HepG2 (cell line): ENCODE measurements around the gene AHNAK. TPM values are rescaled to one million over a fixed set of nuclear protein-coding genes. Genes with fewer than 3 reads are reported as not detected.

Source experiments
- ATAC-seq: fragments of 200-7000 bp; cut with Tn5 transposase; 3 replicates; pipeline ENCODE4 v1.9.1; 2020; ENCODE audit warnings: mild to moderate bottlenecking, moderate library complexity
- BruUV-seq: library from RNA; stranded (reverse); fragments of 400-500 nt; replicated peaks from 2 replicates; lab custom pipeline; 2021; lab: Mats Ljungman, UMichigan
- CTCF ChIA-PET: fragments of 300-600 bp; formaldehyde crosslinking; extraction: SDS; loops from one replicate; lab custom pipeline; 2021; ENCODE audit warnings: low total read pairs, inconsistent platforms, low intra/inter-chr PET ratio; lab: Yijun Ruan, JAX
- POLR2A ChIA-PET: fragments of 350-600 bp; sonication (Branson Sonifier 250); formaldehyde crosslinking; loops from one replicate; lab custom pipeline; 2020; ENCODE audit warnings: antibody characterized with exemption, inconsistent platforms; lab: Yijun Ruan, JAX
- DNase-seq: peaks from one replicate; pipeline ENCODE4 v3.0.0-alpha.2; 2015; ENCODE audit warnings: low spot score
- FAIRE-seq: peaks from 3 replicates; lab custom pipeline; 2011; peaks lifted over from hg19 to GRCh38; lab: Jason Lieb, UNC
- H2AFZ ChIP-seq: one replicate; pipeline ENCODE4 v1.6.1; 2011; ENCODE audit warnings: low read length, inconsistent platforms
- H3K27ac ChIP-seq: fragments of 300-600 bp; 3 replicates; pipeline ENCODE4 v1.8.0; 2011; ENCODE audit warnings: mixed run types, mild to moderate bottlenecking, mixed read lengths, low read length, inconsistent platforms; ENCODE audit not compliant: insufficient read depth; ENCODE audit errors: extremely low read length
- H3K27me3 ChIP-seq, 2 experiments: fragments of 200-600 bp in 1 of 2; 2 replicates in 1 of 2; 3 replicates in 1 of 2; pipeline versions ENCODE4 v1.6.0 to v1.8.0; 2011; ENCODE audit warnings: low read length in 2 of 2, mild to moderate bottlenecking in 2 of 2, moderate library complexity in 2 of 2, inconsistent platforms in 1 of 2; ENCODE audit not compliant: insufficient read depth in 2 of 2, control insufficient read depth in 1 of 2
- H3K36me3 ChIP-seq, 2 experiments: fragments of 200-600 bp in 1 of 2; replicated peaks in 1 of 2; 2 replicates in 1 of 2; 3 replicates in 1 of 2; pipeline versions ENCODE4 v1.5.1 to v1.8.0; 2011; ENCODE audit warnings: low read length in 2 of 2, inconsistent platforms in 1 of 2; ENCODE audit not compliant: insufficient read depth in 2 of 2, control insufficient read depth in 1 of 2
- H3K4me1 ChIP-seq: 2 replicates; pipeline ENCODE4 v1.5.1; 2012; ENCODE audit warnings: low read length, inconsistent platforms; ENCODE audit not compliant: insufficient read depth
- H3K4me2 ChIP-seq: 2 replicates; pipeline ENCODE4 v1.6.0; 2011; ENCODE audit warnings: low read depth, low read length, inconsistent platforms
- H3K4me3 ChIP-seq, 3 experiments: fragments of 200-600 bp in 1 of 3; sonication (generic), shearing (Covaris generic) in 1 of 3; replicated peaks in 1 of 3; 2 replicates each; pipeline ENCODE4 v1.5.1; 2011 to 2016; ENCODE audit warnings: low read length in 3 of 3, inconsistent platforms in 2 of 3, low read depth in 2 of 3, mild to moderate bottlenecking in 2 of 3, control low read depth in 1 of 3, mixed read lengths in 1 of 3; ENCODE audit not compliant: insufficient read depth in 1 of 3
- H3K79me2 ChIP-seq: one replicate; pipeline ENCODE4 v1.6.1; 2011; ENCODE audit warnings: low read length, inconsistent platforms; ENCODE audit not compliant: insufficient read depth
- H3K9ac ChIP-seq: 2 replicates; pipeline ENCODE4 v1.6.0; 2011; ENCODE audit warnings: mild to moderate bottlenecking, low read depth, low read length, inconsistent platforms; ENCODE audit not compliant: insufficient read depth
- H3K9me3 ChIP-seq: 2 replicates; pipeline ENCODE4 v1.5.1; 2012; ENCODE audit warnings: mild to moderate bottlenecking, low read length
- H4K20me1 ChIP-seq: 2 replicates; pipeline ENCODE4 v1.6.0; 2011; ENCODE audit warnings: inconsistent platforms, mild to moderate bottlenecking, low read length, moderate library complexity; ENCODE audit not compliant: insufficient read depth
- ELF3 ChIP-seq: IDR thresholded peaks from 2 replicates; pipeline ENCODE4 v1.6.1; 2016; ENCODE audit warnings: missing genetic modification reagents, missing compliant biosample characterization
- FOXO4 ChIP-seq: sonication (generic); formaldehyde crosslinking; conservative IDR thresholded peaks from 2 replicates; pipeline ENCODE4 v1.8.1; 2023; ENCODE audit warnings: missing genetic modification reagents
- HIC2 ChIP-seq: sonication (generic); formaldehyde crosslinking; IDR thresholded peaks from 2 replicates; pipeline ENCODE4 v1.9.0; 2022; ENCODE audit warnings: low read depth, missing genetic modification reagents
- KMT2B ChIP-seq: IDR thresholded peaks from 2 replicates; pipeline ENCODE4 v1.6.1; 2016; ENCODE audit warnings: missing genetic modification reagents, missing compliant biosample characterization
- MAFK ChIP-seq, 2 experiments: IDR thresholded peaks in 1 of 2; conservative IDR thresholded peaks in 1 of 2; 2 replicates each; pipeline ENCODE4 v1.6.1; 2011; ENCODE audit warnings: improper control_type of control experiment in 2 of 2, low read length in 2 of 2
- MEIS1 ChIP-seq: sonication (generic); formaldehyde crosslinking; IDR thresholded peaks from 2 replicates; pipeline ENCODE4 v1.9.0; 2021; ENCODE audit warnings: mild to moderate bottlenecking, missing genetic modification reagents, moderate library complexity, borderline replicate concordance
- NCOA1 ChIP-seq: sonication (generic); formaldehyde crosslinking; IDR thresholded peaks from 2 replicates; pipeline ENCODE4 v1.9.0; 2021; ENCODE audit warnings: missing genetic modification reagents
- SRSF9 ChIP-seq: fragments of 200-400 bp; formaldehyde crosslinking; IDR thresholded peaks from 2 replicates; pipeline ENCODE4 v1.6.1; 2018; ENCODE audit warnings: borderline replicate concordance, mild to moderate bottlenecking, low read depth, low read length; ENCODE audit not compliant: insufficient read depth, poor library complexity, severe bottlenecking
- TOPORS ChIP-seq: sonication (generic); formaldehyde crosslinking; IDR thresholded peaks from 2 replicates; pipeline ENCODE4 v1.8.0; 2023; ENCODE audit warnings: mild to moderate bottlenecking, missing genetic modification reagents
- ZNF121 ChIP-seq: sonication (generic); formaldehyde crosslinking; IDR thresholded peaks from 2 replicates; pipeline ENCODE4 v1.5.0; 2020; ENCODE audit warnings: mild to moderate bottlenecking, missing genetic modification reagents
- ZNF260 ChIP-seq: sonication (generic); formaldehyde crosslinking; IDR thresholded peaks from 2 replicates; pipeline ENCODE4 v1.4.0; 2020; ENCODE audit warnings: missing genetic modification reagents, low read depth, mild to moderate bottlenecking, borderline replicate concordance
- ZSCAN31 ChIP-seq: sonication (generic); formaldehyde crosslinking; IDR thresholded peaks from 2 replicates; pipeline ENCODE4 v1.5.0; 2020; ENCODE audit warnings: low read depth, mild to moderate bottlenecking, missing genetic modification reagents
- WGBS: methylation state at CpG from one replicate; pipeline ENCODE4 v1.1.6; 2017; ENCODE audit warnings: low lambda C conversion rate; 5-methylcytosine and 5-hydroxymethylcytosine counted together
- in situ Hi-C: cut with HindIII; loops from 2 replicates; pipeline ENCODE4 v1.10.0; 2017; ENCODE audit warnings: low pct_unique_long_range_greater_than_20kb; ENCODE audit not compliant: extremely low pct_ligation_motif_present
- intact Hi-C: fragments of 100-400 bp; cut with micrococcal nuclease; formaldehyde crosslinking; loops from one replicate; pipeline ENCODE4 v1.10.0; 2022; ENCODE audit not compliant: unreplicated experiment
- polyA plus RNA-seq, 8 experiments: library from polyadenylated mRNA; depleted of rRNA in 3 of 8; stranded (reverse) in 7 of 8; unstranded in 1 of 8; fragments of >200 nt; fragmentation: Illumina TruSeq in 4 of 8; extraction: Trizol in 4 of 8; gene quantifications; 2 replicates each; pipeline versions ENCODE4 v1.2.1 to v1.2.3, GENCODE V29; 2011 to 2016; ENCODE audit warnings: low read depth in 4 of 8, missing spikeins in 1 of 8, mixed read lengths in 1 of 8; ENCODE audit not compliant: insufficient read depth in 1 of 8
- total RNA-seq, 5 experiments: library from RNA; depleted of rRNA; stranded (reverse); fragments of >200 nt; fragmentation: Illumina TruSeq; extraction: Trizol; gene quantifications; 2 replicates each; pipeline ENCODE4 v1.2.3, GENCODE V29; 2016; ENCODE audit warnings: low read depth in 1 of 5
- TF ChIP-seq, protein P1 (sequence below): sonication (generic); formaldehyde crosslinking; IDR thresholded peaks from 2 replicates; pipeline ENCODE4 v1.4.0; 2020; ENCODE audit warnings: missing genetic modification reagents, mild to moderate bottlenecking, borderline replicate concordance

AHNAK gene
- total and polyA plus RNA-seq, 2 of the 13 experiments (the other 11 are each of a cell fraction or from before 2014, with no cell fraction given) = 23.4 to 25.0 TPM

- Histone ChIP-seq H4K20me1 (no peaks in the 10 kb centered on the region), H2AFZ (no peak overlapping the region), H3K4me3 (no peak overlapping the region), H3K27me3 (no peaks in the 10 kb centered on the region), H3K79me2 (no peaks in the 10 kb centered on the region), H3K27ac (no peak overlapping the region), H3K4me2 (no peak overlapping the region), H3K36me3 (no peaks in the 10 kb centered on the region), H3K9ac (no peak overlapping the region), H3K9me3 (no peaks in the 10 kb centered on the region), H3K4me1 (peaks cover 65% of the 10 kb centered on the region)
- ChIA-PET POLR2A (interaction anchor here (1.3 kb wide), 1 partner anchor 10 kb away, joined by 5 read pairs; no protein-coding TSS in a partner anchor), CTCF (no interaction called here)
- no peak for ATAC-seq
- no peak for DNase-seq
- intact Hi-C loops (no loop called here), in situ Hi-C loops (no loop called here)
- no TSS peak for BruUV-seq
- TF ChIP-seq MAFK (conservative IDR thresholded peaks at IDR 0.05 in 1 of 2, IDR thresholded peaks at IDR 0.05 in 1 of 2; ENCODE audit: low read length in 2 of 2) = 0 out of 4 replicates have a peak, but pooled peaks of 1 of the 2 experiments have one; percentile 8
- no peak for TF ChIP-seq NCOA1 (CRISPR knock-in tag)
- peak; percentile 93 for TF ChIP-seq ZNF121
- no peak for TF ChIP-seq ZSCAN31 (CRISPR knock-in tag)
- TF ChIP-seq FOXO4 = 0 out of 2 replicates have a peak, but pooled peaks have one; percentile 65
- FAIRE-seq = no peak
- 92% methylated on average over 2 of the region's 2 CpGs for WGBS
Measured at GRCh38 chr11:62468577-62468976, 78.0 kb downstream of the AHNAK start.

DNA sequence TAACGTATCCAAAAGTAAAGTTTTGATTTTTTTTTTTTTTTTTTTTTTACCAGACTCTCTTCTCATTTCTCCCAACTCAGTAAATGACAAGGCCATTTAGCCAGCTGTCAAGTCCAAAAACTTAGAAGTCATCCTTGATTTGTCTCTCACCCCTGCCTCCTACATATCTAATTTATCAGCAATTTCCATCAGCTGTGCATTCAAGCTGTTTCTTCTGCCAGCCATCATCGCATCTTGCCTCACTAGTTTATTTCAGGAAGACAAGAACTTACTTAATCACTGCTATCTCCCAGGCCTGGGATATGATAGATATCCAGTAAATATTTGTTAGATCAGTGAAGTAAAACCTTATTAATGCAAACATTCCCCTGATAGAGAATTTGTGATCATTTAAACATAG, 80.2 kb downstream of the AHNAK start:
- 100% methylated on average over 2 of the region's 2 CpGs for WGBS
- Histone ChIP-seq H3K4me1 (peaks cover 66% of the 10 kb centered on the region), H2AFZ (no peak overlapping the region), H3K9ac (no peak overlapping the region), H3K36me3 (no peaks in the 10 kb centered on the region), H3K9me3 (no peaks in the 10 kb centered on the region), H3K79me2 (no peaks in the 10 kb centered on the region), H4K20me1 (no peaks in the 10 kb centered on the region), H3K27ac (no peak overlapping the region), H3K27me3 (no peaks in the 10 kb centered on the region), H3K4me2 (no peak overlapping the region), H3K4me3 (no peak overlapping the region)
- FAIRE-seq (no peak), DNase-seq (no peak), ATAC-seq (no peak)
- no TSS peak for BruUV-seq
- intact Hi-C loops = no loop called here
- TF ChIP-seq, protein P1, sequence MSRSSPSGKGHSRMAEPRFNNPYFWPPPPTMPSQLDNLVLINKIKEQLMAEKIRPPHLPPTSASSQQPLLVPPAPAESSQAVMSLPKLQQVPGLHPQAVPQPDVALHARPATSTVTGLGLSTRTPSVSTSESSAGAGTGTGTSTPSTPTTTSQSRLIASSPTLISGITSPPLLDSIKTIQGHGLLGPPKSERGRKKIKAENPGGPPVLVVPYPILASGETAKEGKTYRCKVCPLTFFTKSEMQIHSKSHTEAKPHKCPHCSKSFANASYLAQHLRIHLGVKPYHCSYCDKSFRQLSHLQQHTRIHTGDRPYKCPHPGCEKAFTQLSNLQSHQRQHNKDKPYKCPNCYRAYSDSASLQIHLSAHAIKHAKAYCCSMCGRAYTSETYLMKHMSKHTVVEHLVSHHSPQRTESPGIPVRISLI = no peak
- TF ChIP-seq HIC2 (CRISPR knock-in tag) = no peak
- TF ChIP-seq SRSF9 = no peak
- no peak for TF ChIP-seq TOPORS
- no peak for TF ChIP-seq MEIS1 (CRISPR knock-in tag)
- TF ChIP-seq ZNF260 (CRISPR knock-in tag) = no peak
- no peak for TF ChIP-seq ELF3 (CRISPR knock-in tag)
- no peak for TF ChIP-seq KMT2B (CRISPR knock-in tag)
- in situ Hi-C loops = no loop called here
- ChIA-PET POLR2A (interaction anchor here (0.6 to 1.1 kb wide), 3 partner anchors 21 to 474 kb away, joined by 3 read pairs; no protein-coding TSS in a partner anchor), CTCF (no interaction called here)
